ENCODE data around the gene NHLRC1. TPM values are rescaled to one million over a fixed set of nuclear protein-coding genes. Genes with fewer than 3 reads are reported as not detected.
A peak's percentile ranks its signal among the peaks of the same experiment; 100 is the strongest.

Gene NHLRC1
- total RNA-seq, 2 donors from 2014 or later = 0.85 to 1.2 TPM

DNA sequence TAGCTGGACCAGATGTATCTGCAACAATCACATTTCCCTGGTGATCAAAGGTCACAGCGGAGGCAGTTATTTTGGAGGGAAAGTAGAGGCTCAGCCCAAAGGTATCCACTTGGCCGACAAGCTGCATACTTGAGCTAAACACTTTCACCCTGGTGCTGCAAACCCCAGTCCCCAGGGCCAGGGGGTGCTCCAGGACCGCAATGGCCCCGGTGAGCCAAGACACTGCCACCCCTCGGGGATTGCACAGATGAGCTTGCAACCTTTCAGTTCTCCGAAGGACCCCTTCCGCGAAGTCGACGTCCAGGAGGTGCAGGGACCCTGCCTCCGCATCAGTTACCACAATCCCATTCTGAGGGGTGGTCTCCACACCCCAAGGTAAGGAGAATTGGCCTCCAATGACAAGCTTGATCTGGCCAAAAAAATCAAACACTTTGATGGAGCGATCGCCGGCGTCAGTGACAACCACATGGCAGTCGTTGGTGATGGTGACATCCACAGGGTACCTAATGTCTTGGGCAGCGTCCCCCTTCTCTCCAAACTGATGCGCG, 823 bp downstream of the NHLRC1 start:
- Histone ChIP-seq H3K27ac (peak overlapping the region in 1 of 2 donors; percentile 4), H3K27me3 (replicated peaks; ENCODE audit: insufficient read depth) (no peaks in the 10 kb centered on the region), H3K36me3 (no peaks in the 10 kb centered on the region), H3K4me3 (peak overlapping the region; percentile 74), H3K4me1 (ENCODE audit: control insufficient read depth in 1 of 2, low read depth in 2 of 2) (peaks cover 2 to 15% of the 10 kb centered on the region in 2 donors), H3K9me3 (no peaks in the 10 kb centered on the region)
- TF ChIP-seq, protein P1, sequence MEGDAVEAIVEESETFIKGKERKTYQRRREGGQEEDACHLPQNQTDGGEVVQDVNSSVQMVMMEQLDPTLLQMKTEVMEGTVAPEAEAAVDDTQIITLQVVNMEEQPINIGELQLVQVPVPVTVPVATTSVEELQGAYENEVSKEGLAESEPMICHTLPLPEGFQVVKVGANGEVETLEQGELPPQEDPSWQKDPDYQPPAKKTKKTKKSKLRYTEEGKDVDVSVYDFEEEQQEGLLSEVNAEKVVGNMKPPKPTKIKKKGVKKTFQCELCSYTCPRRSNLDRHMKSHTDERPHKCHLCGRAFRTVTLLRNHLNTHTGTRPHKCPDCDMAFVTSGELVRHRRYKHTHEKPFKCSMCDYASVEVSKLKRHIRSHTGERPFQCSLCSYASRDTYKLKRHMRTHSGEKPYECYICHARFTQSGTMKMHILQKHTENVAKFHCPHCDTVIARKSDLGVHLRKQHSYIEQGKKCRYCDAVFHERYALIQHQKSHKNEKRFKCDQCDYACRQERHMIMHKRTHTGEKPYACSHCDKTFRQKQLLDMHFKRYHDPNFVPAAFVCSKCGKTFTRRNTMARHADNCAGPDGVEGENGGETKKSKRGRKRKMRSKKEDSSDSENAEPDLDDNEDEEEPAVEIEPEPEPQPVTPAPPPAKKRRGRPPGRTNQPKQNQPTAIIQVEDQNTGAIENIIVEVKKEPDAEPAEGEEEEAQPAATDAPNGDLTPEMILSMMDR (IDR thresholded peaks at IDR 0.05) = no peak
- ATAC-seq (ENCODE audit: insufficient number of reproducible peaks, low FRiP score, low read depth) (no peak), DNase-seq (ENCODE audit: low spot score) (no peak)

DNA sequence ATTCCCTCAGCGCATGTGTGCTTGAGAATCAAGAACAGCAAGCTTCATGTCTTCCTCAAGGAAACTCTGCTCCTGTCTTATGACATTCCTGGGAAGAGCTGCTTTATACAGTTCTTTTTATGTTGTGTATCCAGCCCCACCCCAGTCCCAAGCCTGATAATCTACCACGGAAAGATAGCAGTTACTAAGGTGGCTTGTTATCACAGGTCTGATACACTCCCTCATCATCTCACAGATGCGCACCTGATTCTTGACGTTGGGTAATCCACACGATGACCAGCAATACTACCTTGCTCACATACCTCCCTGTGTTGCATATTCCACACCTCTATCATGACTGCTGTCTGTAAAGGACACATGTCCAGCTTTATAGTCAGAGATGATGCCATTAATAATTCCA, 3.2 kb downstream of the NHLRC1 start:
- H3K4me3 ChIP-seq = no peak overlapping the region
- TF ChIP-seq, protein P1 (IDR thresholded peaks at IDR 0.05) = no peak
- ATAC-seq (ENCODE audit: insufficient number of reproducible peaks, low FRiP score, low read depth) (no peak), DNase-seq (ENCODE audit: low spot score) (no peak)
- H3K4me1 ChIP-seq (ENCODE audit: control insufficient read depth in 1 of 2, low read depth in 2 of 2) = peaks cover 2 to 15% of the 10 kb centered on the region in 2 donors
- no peaks in the 10 kb centered on the region for H3K9me3 ChIP-seq
- H3K27me3 ChIP-seq (replicated peaks; ENCODE audit: insufficient read depth) = no peaks in the 10 kb centered on the region
- no peak overlapping the region for H3K27ac ChIP-seq
- no peaks in the 10 kb centered on the region for H3K36me3 ChIP-seq

DNA sequence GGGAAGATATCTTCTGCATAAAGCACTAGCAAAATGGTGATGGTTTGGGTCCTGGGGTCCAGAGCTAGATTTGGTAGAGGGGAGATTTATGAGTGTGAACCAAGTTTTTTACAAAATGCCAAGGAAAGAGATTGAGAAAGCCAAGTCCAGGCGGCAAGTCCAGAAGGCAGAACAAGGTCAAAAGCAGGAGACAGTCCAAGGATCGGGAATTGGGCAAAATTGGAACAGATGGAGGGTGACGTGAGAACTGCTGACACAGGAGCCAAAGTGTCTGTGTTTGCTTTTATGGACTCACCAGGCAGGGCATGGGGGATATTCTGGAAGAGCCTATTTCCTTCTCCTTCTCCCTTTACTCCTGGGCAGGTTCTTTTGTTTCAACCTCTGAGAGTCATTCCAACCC, 4.1 kb downstream of the NHLRC1 start:
- no peaks in the 10 kb centered on the region for H3K9me3 ChIP-seq
- TF ChIP-seq, protein P1 (IDR thresholded peaks at IDR 0.05) = no peak
- no peak for DNase-seq (ENCODE audit: low spot score)
- no peak overlapping the region for H3K27ac ChIP-seq
- no peak for ATAC-seq (ENCODE audit: insufficient number of reproducible peaks, low FRiP score, low read depth)
- no peaks in the 10 kb centered on the region for H3K27me3 ChIP-seq (replicated peaks; ENCODE audit: insufficient read depth)
- peaks cover 2 to 15% of the 10 kb centered on the region in 2 donors for H3K4me1 ChIP-seq (ENCODE audit: control insufficient read depth in 1 of 2, low read depth in 2 of 2)
- no peak overlapping the region for H3K4me3 ChIP-seq
- no peaks in the 10 kb centered on the region for H3K36me3 ChIP-seq

DNA sequence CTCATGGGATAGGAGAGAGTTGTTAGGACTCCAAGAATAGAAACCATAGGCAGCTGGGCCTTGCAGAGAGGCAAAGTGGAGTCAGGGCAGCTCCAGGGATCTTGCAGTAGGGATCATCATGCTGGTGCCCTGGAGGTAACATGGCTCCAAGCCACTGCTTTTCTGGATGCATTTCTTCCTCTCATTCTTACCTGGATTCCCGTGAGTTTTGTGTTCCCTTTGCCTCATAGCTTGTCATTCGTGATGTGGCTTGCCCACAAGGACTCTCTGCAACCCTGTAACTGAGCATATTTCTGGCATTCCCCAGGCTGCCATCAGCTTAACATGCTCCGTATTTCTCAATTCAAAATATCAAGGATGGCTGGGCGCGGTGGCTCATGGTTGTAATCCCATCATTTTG, 5.3 kb downstream of the NHLRC1 start:
- Histone ChIP-seq H3K4me3 (no peak overlapping the region), H3K4me1 (ENCODE audit: control insufficient read depth in 1 of 2, low read depth in 2 of 2) (peaks cover 2 to 6% of the 10 kb centered on the region in 2 donors), H3K36me3 (no peaks in the 10 kb centered on the region), H3K9me3 (no peaks in the 10 kb centered on the region), H3K27me3 (replicated peaks; ENCODE audit: insufficient read depth) (no peaks in the 10 kb centered on the region), H3K27ac (no peak overlapping the region)
- DNase-seq (ENCODE audit: low spot score) = no peak
- TF ChIP-seq, protein P1 (IDR thresholded peaks at IDR 0.05) = no peak
- ATAC-seq (ENCODE audit: insufficient number of reproducible peaks, low FRiP score, low read depth) = no peak

DNA sequence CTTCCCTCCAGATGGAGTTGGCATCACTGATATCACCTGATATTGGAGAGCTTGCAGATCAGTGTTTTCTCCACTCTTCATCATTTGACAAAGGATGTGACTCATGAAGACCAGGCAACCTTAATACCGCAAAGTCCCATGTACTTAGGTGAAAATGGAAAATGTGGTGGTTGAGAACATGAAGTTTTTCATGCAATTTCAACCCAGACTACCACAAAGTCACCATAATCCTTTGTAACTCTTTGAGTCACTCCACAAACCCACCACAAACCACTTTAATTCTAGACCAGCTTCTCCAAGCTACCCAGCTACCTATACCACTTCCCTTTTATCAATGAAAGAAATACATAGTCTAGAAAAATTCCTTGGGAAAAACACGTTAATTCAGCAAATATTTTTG, 7.1 kb downstream of the NHLRC1 start:
- Histone ChIP-seq H3K4me1 (ENCODE audit: control insufficient read depth in 1 of 2, low read depth in 2 of 2) (no peaks in the 10 kb centered on the region), H3K36me3 (no peaks in the 10 kb centered on the region), H3K4me3 (no peak overlapping the region), H3K27ac (no peak overlapping the region), H3K9me3 (no peaks in the 10 kb centered on the region), H3K27me3 (replicated peaks; ENCODE audit: insufficient read depth) (no peaks in the 10 kb centered on the region)
- no peak for DNase-seq (ENCODE audit: low spot score)
- ATAC-seq (ENCODE audit: insufficient number of reproducible peaks, low FRiP score, low read depth) = no peak
- TF ChIP-seq, protein P1 (IDR thresholded peaks at IDR 0.05) = no peak
